Gastrocnemius medialis (tissue), 4 donors: ENCODE results near the gene HAPLN2.

Source experiments
- CTCF ChIP-seq, 5 experiments: fragments of 450-650 bp in 3 of 5; fragments of 200-600 bp in 2 of 5; sonication (generic) in 2 of 5; IDR thresholded peaks in 4 of 5; conservative IDR thresholded peaks in 1 of 5; 1 replicate in 4 of 5; 2 replicates in 1 of 5; pipeline ENCODE4 v1.5.1; 2016 to 2019; ENCODE audit warnings: antibody characterized with exemption in 5 of 5, mild to moderate bottlenecking in 3 of 5, moderate library complexity in 3 of 5
- POLR2A ChIP-seq, 2 donors: fragments of 450-650 bp; IDR thresholded peaks; one replicate each; pipeline ENCODE4 v1.6.1; 2017; ENCODE audit warnings: antibody characterized with exemption in 2 of 2, mild to moderate bottlenecking in 2 of 2, moderate library complexity in 2 of 2

GRCh38 chr1:156595016-156595415 lies 24.2 kb upstream of the HAPLN2 start:
- TF ChIP-seq CTCF (IDR thresholded peaks at IDR 0.05 in 4 of 5, conservative IDR thresholded peaks at IDR 0.05 in 1 of 5) = no peak
- TF ChIP-seq POLR2A (IDR thresholded peaks at IDR 0.05) = no peak
